GM18502 (cell line): ENCODE measurements around the gene METTL15.
"Not testable (repeated sequence)": the region's sequence is repeated elsewhere in the genome, so short reads cannot be mapped to it uniquely, and the experiment has no call there.

Source experiments
- ATAC-seq: cut with Tn5 transposase; IDR thresholded peaks from one replicate; pipeline ENCODE4 v1.9.1; 2021; ENCODE audit warnings: mild to moderate bottlenecking; ENCODE audit not compliant: unreplicated experiment, poor library complexity

The METTL15 gene

GRCh38 chr11:28108958-28109357 lies 770 bp downstream of the METTL15 start:
- ATAC-seq = no peak

GRCh38 chr11:28110108-28110820 lies 2.1 kb downstream of the METTL15 start:
- peak; percentile 41 for ATAC-seq

DNA sequence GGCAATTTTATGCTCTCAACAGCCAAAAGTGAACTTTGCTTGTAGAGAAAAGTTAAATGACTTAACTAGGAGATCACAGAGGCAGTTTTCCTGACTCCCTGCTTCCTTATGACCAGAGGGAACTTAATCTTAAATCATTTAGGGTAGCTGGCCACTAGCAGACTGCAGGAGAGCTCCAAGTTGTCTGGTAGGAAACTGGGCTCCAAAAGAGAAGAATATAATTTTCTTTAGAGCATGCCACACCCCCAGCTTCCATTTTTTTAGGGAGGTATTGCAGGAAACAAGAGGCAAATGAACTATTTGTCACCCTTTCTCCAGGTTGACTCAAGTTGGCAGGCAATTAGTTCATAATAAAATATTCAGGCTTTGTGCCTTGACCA lies 2.6 kb downstream of the METTL15 start:
- no peak for ATAC-seq

- no peak for ATAC-seq
Observed at GRCh38 chr11:28114116-28114515, 5.9 kb downstream of the METTL15 start.

DNA sequence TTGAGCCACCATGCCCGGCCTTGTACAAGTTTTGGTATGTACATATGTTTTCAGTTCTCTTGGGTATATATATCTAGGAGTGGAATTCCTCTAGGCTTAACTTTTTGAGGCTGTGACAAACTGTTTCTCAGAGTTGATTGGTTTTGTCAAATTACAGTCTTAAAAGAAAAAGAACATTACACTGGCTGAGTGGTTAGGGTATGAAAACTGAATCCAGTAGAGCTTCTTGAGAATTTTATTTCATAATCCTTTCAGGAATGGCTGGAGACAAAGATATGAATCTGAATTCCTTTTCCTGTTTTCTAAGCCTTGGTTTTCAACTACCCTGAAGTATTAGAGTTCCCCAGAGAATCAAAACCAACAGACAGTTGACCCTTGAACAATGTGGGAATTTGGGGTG lies 6.5 kb downstream of the METTL15 start:
- no peak for ATAC-seq

- no peak for ATAC-seq
Observed at GRCh38 chr11:28117712-28118111, 9.5 kb downstream of the METTL15 start.

DNA sequence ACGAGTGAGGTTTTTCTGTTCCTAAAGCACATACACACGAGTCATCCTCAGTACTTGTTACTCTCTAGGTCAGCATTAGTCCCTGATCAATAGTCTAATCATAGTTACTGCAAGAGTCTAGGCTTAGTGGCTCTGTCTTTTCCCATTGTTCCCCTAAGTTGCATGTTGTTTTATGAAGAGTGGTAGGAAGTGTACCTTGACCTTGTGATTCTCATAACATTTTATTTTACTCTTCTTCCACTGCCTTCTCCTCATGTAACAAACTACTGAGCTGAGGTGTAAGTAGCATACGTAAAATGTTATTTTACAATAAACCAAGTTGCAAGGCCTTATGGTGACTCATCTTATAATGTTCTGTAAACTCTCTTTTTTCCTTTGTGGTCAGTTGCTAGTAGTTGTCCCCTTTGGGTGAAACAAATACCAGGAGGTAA lies 15.0 kb downstream of the METTL15 start:
- ATAC-seq = no peak

DNA sequence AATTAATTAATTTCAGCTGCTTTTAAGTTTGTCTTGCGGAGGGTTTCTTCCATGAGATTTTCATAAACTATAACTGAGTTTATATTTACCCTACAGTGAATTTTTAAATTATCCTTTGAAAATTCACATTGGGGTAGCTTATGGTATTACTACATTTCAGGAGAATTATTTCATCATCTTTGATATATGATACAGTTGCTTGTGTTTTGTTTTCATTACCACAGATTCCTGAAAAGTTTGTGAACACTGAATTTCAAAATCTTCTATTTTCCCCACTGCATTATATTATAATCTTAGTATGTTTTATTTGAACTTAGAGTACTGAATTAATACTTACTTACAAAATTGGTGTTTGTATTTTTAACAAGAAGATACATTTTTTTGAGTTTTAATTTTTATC lies 24.4 kb downstream of the METTL15 start:
- ATAC-seq = no peak

GRCh38 chr11:28133146-28133545 lies 25.0 kb downstream of the METTL15 start:
- no peak for ATAC-seq

- ATAC-seq = not testable (repeated sequence)
Observed at GRCh38 chr11:28136157-28136556, 28.0 kb downstream of the METTL15 start.

DNA sequence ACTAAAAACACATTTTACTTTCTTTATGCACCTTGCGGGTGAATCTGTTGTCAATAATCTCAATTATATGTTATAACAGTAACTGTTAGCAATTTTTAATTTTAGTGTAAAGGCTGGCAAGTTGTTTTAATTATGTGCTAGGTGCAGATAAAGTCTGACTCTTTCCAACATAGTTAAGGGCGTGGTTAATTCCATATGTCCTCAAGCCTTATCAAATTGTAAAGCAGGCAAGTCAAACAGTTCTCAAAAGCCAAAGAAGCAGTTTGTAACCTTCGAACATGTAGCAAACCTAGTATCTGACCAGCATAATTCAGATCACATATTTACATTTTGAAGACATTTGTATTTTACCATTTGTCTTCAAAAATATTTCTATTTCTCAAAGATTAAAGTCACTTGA lies 29.2 kb downstream of the METTL15 start:
- no peak for ATAC-seq

DNA sequence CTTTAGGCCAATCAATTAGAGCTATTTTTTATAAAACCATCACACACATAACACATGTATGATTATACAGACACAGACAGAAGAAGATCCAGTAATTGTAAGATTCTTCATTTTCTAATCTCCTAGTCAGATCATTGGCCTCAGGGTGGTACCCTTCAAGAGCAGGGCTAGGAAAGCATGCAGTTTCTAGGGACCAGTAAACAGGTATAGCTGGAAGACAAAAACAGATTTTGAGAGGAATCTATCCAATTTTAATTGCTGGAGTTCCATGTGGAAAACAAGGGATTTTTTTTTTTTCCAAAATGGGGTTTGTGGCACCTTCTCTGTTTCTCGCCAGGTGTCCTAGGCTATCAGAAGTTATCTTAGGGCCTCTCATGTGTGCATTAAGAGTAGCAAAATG lies 29.6 kb downstream of the METTL15 start:
- no peak for ATAC-seq

DNA sequence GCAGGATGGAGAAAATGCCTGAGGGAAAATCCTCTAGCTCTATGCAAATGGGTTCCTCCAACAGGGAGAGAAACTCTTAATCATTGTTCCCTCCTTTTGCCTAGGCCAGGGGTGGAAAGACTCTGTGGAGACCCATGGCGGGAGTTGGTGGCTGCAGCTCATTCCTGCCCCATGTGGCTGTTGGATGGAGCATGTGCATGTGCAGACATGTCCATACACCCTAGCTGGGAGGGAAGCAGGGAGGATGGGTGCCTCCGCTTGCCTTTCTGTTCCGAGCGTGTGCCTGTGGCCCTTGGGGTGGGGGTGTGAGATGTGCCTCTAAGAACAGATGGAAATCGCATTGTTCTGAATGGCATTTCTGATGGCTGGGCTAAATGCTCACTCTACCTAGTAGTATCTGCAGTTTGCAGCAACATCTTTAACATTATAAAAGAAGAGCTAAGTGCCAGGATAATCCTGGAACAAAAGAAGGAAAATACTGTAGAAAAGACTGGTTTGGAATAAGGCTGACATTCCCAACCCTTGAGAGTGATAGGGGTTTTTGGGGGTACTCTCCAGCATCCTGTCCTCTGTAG lies 31.7 kb downstream of the METTL15 start:
- no peak for ATAC-seq

- ATAC-seq = no peak
Observed at GRCh38 chr11:28140689-28141455, 32.7 kb downstream of the METTL15 start.

DNA sequence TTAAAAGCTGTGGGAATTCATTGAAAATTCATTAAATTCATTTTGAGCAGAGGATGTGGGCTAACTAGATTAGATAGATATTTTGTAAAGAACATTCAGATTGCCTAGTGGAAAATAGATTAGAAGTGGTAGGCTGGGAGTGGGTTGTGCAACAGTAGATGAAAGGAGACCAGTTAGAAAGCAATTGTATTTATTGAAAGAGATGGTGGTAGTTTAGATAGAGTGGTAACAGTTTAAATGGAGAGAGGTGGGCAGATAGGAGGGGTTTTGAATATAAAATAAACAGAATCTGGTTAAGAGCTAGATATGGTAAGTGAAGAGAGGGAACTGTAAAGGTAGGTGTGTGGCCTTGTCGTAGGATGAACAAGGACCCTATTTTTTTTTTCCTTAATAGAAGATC lies 34.5 kb downstream of the METTL15 start:
- ATAC-seq = no peak

GRCh38 chr11:28144808-28145207 lies 36.6 kb downstream of the METTL15 start:
- ATAC-seq = no peak

GRCh38 chr11:28146123-28146751 lies 38.0 kb downstream of the METTL15 start:
- no peak for ATAC-seq

GRCh38 chr11:28152743-28153142 lies 44.6 kb downstream of the METTL15 start:
- ATAC-seq = no peak

DNA sequence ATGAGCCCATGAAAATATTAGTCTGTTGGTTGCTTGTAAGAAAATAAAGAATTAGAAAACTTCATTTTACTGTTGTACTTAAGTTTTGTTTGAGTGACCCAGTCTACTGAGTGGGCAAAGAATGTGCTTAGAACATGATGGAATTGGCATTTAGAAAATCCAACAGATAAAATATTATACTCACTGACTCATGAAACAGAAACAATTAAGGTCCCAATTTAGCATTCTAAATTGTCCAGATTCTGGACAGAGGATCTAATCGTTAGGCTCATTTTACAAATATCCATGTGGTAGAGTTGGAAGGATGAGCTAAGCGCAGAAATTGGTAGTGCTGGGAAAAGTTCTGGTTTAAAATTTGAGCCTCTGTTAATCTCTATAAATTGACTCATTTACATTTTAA lies 45.4 kb downstream of the METTL15 start:
- no peak for ATAC-seq

GRCh38 chr11:28168718-28169117 lies 60.5 kb downstream of the METTL15 start:
- ATAC-seq = no peak

DNA sequence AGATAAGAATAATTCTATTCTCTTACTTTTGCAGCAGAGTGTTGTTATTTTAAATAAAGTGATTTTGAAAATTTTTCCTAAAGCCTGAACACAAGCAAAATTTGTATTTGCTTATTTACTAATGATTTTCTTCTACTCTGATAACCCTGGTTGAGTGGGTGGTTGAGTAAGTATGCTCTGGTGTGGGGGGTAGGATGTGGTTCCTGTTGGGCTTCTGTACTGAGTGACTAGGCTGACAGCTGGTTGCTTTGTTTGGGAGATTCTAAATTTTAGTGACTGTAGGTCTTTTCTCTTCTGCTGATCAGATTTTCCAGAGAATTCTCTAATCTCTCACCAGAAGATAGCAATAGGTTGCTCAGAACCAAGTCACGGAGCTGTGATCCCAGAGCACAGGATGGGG lies 61.6 kb downstream of the METTL15 start:
- ATAC-seq = no peak
